ENCODE results near the gene C1orf198.

DNA sequence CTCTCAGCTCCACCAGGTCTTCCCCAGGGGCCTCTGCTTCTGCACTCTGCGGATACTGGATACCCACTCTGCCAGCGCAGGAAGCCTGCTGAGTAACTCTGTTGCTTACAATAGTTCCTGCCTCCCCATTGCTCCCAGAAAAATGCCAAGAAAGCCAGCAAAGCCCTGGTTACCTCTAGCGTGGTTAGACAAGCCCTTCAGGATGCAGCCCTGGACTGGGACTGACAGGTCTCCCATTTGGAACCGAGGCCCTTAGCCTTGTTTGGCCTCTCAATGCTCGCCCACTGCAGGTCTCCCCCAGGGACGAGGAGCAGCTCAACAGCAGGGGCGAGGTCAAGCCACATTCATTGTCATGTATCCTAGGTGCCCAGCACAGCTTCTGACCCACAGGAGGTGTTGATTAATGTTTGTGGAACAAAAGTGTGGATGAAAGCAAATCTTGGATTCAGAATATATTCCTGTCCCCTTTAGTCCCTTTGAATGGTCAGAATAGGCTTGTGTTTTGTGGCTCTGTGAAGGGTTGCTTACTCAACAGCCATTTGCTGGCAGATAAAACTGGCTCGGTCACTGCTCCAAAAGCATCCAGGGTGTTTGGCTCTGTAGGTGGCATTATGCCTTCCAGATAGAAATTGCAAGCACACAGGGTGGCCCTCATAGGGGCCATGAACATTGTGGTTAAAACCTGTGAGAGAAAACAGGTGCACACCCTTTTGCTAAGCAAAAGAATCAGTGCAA lies 58.9 kb downstream of the C1orf198 start:
- no peak for TF ChIP-seq POLR2A (IDR thresholded peaks at IDR 0.05; ENCODE audit: low read depth, low read length)
- TF ChIP-seq, protein P1, sequence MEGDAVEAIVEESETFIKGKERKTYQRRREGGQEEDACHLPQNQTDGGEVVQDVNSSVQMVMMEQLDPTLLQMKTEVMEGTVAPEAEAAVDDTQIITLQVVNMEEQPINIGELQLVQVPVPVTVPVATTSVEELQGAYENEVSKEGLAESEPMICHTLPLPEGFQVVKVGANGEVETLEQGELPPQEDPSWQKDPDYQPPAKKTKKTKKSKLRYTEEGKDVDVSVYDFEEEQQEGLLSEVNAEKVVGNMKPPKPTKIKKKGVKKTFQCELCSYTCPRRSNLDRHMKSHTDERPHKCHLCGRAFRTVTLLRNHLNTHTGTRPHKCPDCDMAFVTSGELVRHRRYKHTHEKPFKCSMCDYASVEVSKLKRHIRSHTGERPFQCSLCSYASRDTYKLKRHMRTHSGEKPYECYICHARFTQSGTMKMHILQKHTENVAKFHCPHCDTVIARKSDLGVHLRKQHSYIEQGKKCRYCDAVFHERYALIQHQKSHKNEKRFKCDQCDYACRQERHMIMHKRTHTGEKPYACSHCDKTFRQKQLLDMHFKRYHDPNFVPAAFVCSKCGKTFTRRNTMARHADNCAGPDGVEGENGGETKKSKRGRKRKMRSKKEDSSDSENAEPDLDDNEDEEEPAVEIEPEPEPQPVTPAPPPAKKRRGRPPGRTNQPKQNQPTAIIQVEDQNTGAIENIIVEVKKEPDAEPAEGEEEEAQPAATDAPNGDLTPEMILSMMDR (conservative IDR thresholded peaks at IDR 0.05; ENCODE audit: low read depth, low read length) = no peak
- no peak for TF ChIP-seq MAZ (IDR thresholded peaks at IDR 0.05; ENCODE audit: borderline replicate concordance, low read depth, low read length)
- TF ChIP-seq BHLHE40 (IDR thresholded peaks at IDR 0.05; ENCODE audit: low read depth, low read length) = no peak
- TF ChIP-seq MAFK (IDR thresholded peaks at IDR 0.05; ENCODE audit: low read depth, low read length) = no peak
- no peak for TF ChIP-seq USF2 (IDR thresholded peaks at IDR 0.05; ENCODE audit: low read depth, low read length)
- no peak for TF ChIP-seq CEBPB (IDR thresholded peaks at IDR 0.05; ENCODE audit: low read depth, low read length)
- no peak for TF ChIP-seq NFE2L2 (IDR thresholded peaks at IDR 0.05; ENCODE audit: low read depth, low read length)
- no peak for TF ChIP-seq SMC3 (IDR thresholded peaks at IDR 0.05; ENCODE audit: low read depth, low read length)

Measured in IMR-90 (cell line).